ENCODE data around the gene ITGA1. TPM values are rescaled to one million over a fixed set of nuclear protein-coding genes. Genes with fewer than 3 reads are reported as not detected.

Gene ITGA1
- total RNA-seq, 2 donors from 2014 or later = 0.33 to 3.5 TPM

GRCh38 chr5:52777186-52777585 is 10.5 kb upstream of the ITGA1 start:
- Histone ChIP-seq H3K9ac (ENCODE audit: extremely low read depth, low read length, poor library complexity, severe bottlenecking) (no peak overlapping the region), H3K9me3 (ENCODE audit: control insufficient read depth, low read length) (no peaks in the 10 kb centered on the region), H3K36me3 (ENCODE audit: control insufficient read depth, insufficient read depth, low read length) (no peaks in the 10 kb centered on the region), H3K4me1 (ENCODE audit: control insufficient read depth, insufficient read depth, low read length) (no peaks in the 10 kb centered on the region), H3K27ac (ENCODE audit: low read depth, low read length) (no peak overlapping the region), H3K27me3 (ENCODE audit: control insufficient read depth, insufficient read depth, low read length, poor library complexity, severe bottlenecking) (no peaks in the 10 kb centered on the region), H3K4me3 (ENCODE audit: low read length) (no peak overlapping the region)
- peaks cover 7% of the 10 kb centered on the region for H3K4me1 Mint-ChIP-seq
- WGBS, 2 experiments (ENCODE audit: insufficient coverage in 1 of 2, insufficient read length in 1 of 2) = 82 to 88% methylated on average over 2 to 4 of the region's 4 CpGs
- no peaks in the 10 kb centered on the region for H3K36me3 Mint-ChIP-seq (ENCODE audit: low read depth)
- DNase-seq = no peak
- H3K27me3 Mint-ChIP-seq (ENCODE audit: insufficient read depth) = no peaks in the 10 kb centered on the region
- H3K27ac Mint-ChIP-seq = no peak overlapping the region
- H3K9me3 Mint-ChIP-seq = no peaks in the 10 kb centered on the region
- no peak for TF ChIP-seq CTCF (conservative IDR thresholded peaks at IDR 0.05)
- H3K4me3 Mint-ChIP-seq = no peak overlapping the region

GRCh38 chr5:52778781-52779180 is 8.9 kb upstream of the ITGA1 start:
- no peaks in the 10 kb centered on the region for H3K9me3 ChIP-seq (ENCODE audit: control insufficient read depth, low read length)
- no peak overlapping the region for H3K9ac ChIP-seq (ENCODE audit: extremely low read depth, low read length, poor library complexity, severe bottlenecking)
- H3K27me3 ChIP-seq (ENCODE audit: control insufficient read depth, insufficient read depth, low read length, poor library complexity, severe bottlenecking) = no peaks in the 10 kb centered on the region
- H3K4me1 Mint-ChIP-seq = peaks cover 7% of the 10 kb centered on the region
- no peak overlapping the region for H3K4me3 Mint-ChIP-seq
- no peaks in the 10 kb centered on the region for H3K36me3 ChIP-seq (ENCODE audit: control insufficient read depth, insufficient read depth, low read length)
- H3K9me3 Mint-ChIP-seq = no peaks in the 10 kb centered on the region
- H3K27ac ChIP-seq (ENCODE audit: low read depth, low read length) = no peak overlapping the region
- no peak for TF ChIP-seq CTCF (conservative IDR thresholded peaks at IDR 0.05)
- DNase-seq = no peak
- no peak overlapping the region for H3K27ac Mint-ChIP-seq
- H3K4me1 ChIP-seq (ENCODE audit: control insufficient read depth, insufficient read depth, low read length) = no peaks in the 10 kb centered on the region
- no peaks in the 10 kb centered on the region for H3K36me3 Mint-ChIP-seq (ENCODE audit: low read depth)
- 93% methylated on average over 1 of the region's 1 CpG; no CpG with 5 or more reads in 1 of the 2 experiments for WGBS, 2 experiments (ENCODE audit: insufficient coverage in 1 of 2, insufficient read length in 1 of 2)
- H3K4me3 ChIP-seq (ENCODE audit: low read length) = no peak overlapping the region
- no peaks in the 10 kb centered on the region for H3K27me3 Mint-ChIP-seq (ENCODE audit: insufficient read depth)

- Mint-ChIP-seq H3K4me1 (peaks cover 3% of the 10 kb centered on the region), H3K27me3 (ENCODE audit: insufficient read depth) (no peaks in the 10 kb centered on the region), H3K36me3 (ENCODE audit: low read depth) (no peaks in the 10 kb centered on the region), H3K4me3 (no peak overlapping the region), H3K27ac (no peak overlapping the region), H3K9me3 (no peaks in the 10 kb centered on the region)
- Histone ChIP-seq H3K4me1 (ENCODE audit: control insufficient read depth, insufficient read depth, low read length) (no peaks in the 10 kb centered on the region), H3K27ac (ENCODE audit: low read depth, low read length) (no peak overlapping the region), H3K9me3 (ENCODE audit: control insufficient read depth, low read length) (no peaks in the 10 kb centered on the region), H3K9ac (ENCODE audit: extremely low read depth, low read length, poor library complexity, severe bottlenecking) (no peak overlapping the region), H3K27me3 (ENCODE audit: control insufficient read depth, insufficient read depth, low read length, poor library complexity, severe bottlenecking) (no peaks in the 10 kb centered on the region), H3K4me3 (ENCODE audit: low read length) (no peak overlapping the region), H3K36me3 (ENCODE audit: control insufficient read depth, insufficient read depth, low read length) (no peaks in the 10 kb centered on the region)
- no peak for TF ChIP-seq CTCF (conservative IDR thresholded peaks at IDR 0.05)
- DNase-seq = no peak
These were observed 8.5 kb upstream of the ITGA1 start for GRCh38 chr5:52779213-52779612.
